GM23338 (cell line): ENCODE data around the gene MDN1. TPM values are rescaled to one million over a fixed set of nuclear protein-coding genes. Genes with fewer than 3 reads are reported as not detected.

Experiments used
- ATAC-seq: fragments of 200-7000 bp; cut with Tn5 transposase; 3 replicates; pipeline ENCODE4 v1.9.1; 2020
- DNase-seq: peaks from one replicate; pipeline ENCODE4 v3.0.0-alpha.2; 2015; ENCODE audit warnings: low spot score
- H2AFZ ChIP-seq: fragments of 200-600 bp; sonication (generic); 2 replicates; pipeline ENCODE4 v1.8.0; 2016; ENCODE audit warnings: antibody characterized with exemption, mild to moderate bottlenecking, moderate library complexity
- H3F3A ChIP-seq: fragments of 200-600 bp; sonication (generic); replicated peaks from 2 replicates; pipeline ENCODE4 v1.8.0; 2017; ENCODE audit warnings: antibody characterized with exemption, mixed run types, low read depth
- H3K27ac ChIP-seq: fragments of 200-600 bp; sonication (generic); 2 replicates; pipeline ENCODE4 v1.6.1; 2016; ENCODE audit warnings: low read depth
- H3K27me3 ChIP-seq: fragments of 200-600 bp; sonication (generic); 2 replicates; pipeline ENCODE4 v1.8.0; 2016; ENCODE audit warnings: mild to moderate bottlenecking, mixed run types, moderate library complexity; ENCODE audit not compliant: insufficient read depth
- H3K36me3 ChIP-seq: fragments of 200-600 bp; sonication (generic); 2 replicates; pipeline ENCODE4 v1.8.0; 2016; ENCODE audit warnings: mild to moderate bottlenecking; ENCODE audit not compliant: insufficient read depth
- H3K4me1 ChIP-seq: fragments of 200-600 bp; sonication (generic); 2 replicates; pipeline ENCODE4 v1.8.0; 2016; ENCODE audit warnings: mild to moderate bottlenecking, moderate library complexity; ENCODE audit not compliant: insufficient read depth
- H3K4me2 ChIP-seq: fragments of 200-600 bp; sonication (generic); 2 replicates; pipeline ENCODE4 v1.7.1; 2017; ENCODE audit warnings: mixed run types
- H3K4me3 ChIP-seq: fragments of 200-600 bp; sonication (generic); 2 replicates; pipeline ENCODE4 v1.6.1; 2016; ENCODE audit warnings: mixed run types
- H3K79me2 ChIP-seq: fragments of 200-600 bp; sonication (generic); replicated peaks from 2 replicates; pipeline ENCODE4 v1.8.0; 2017; ENCODE audit warnings: mild to moderate bottlenecking; ENCODE audit not compliant: insufficient read depth
- H3K9me2 ChIP-seq: fragments of 200-600 bp; sonication (generic); 2 replicates; pipeline ENCODE4 v1.8.0; 2017; ENCODE audit not compliant: insufficient read depth
- H4K20me1 ChIP-seq: fragments of 200-600 bp; sonication (generic); replicated peaks from 2 replicates; pipeline ENCODE4 v1.8.0; 2017; ENCODE audit warnings: mild to moderate bottlenecking; ENCODE audit not compliant: insufficient read depth
- H3K27ac Mint-ChIP-seq: 2 replicates; pipeline ENCODE4 v1.8.0; 2020; ENCODE audit warnings: inconsistent platforms, mild to moderate bottlenecking, moderate library complexity, mixed read lengths
- H3K27me3 Mint-ChIP-seq: 3 replicates; pipeline ENCODE4 v1.8.0; 2022; ENCODE audit warnings: low read depth, mild to moderate bottlenecking, moderate library complexity, mixed read lengths, inconsistent platforms; ENCODE audit not compliant: insufficient read depth, poor library complexity
- H3K36me3 Mint-ChIP-seq: 3 replicates; pipeline ENCODE4 v1.8.0; 2021; ENCODE audit warnings: low read depth, mild to moderate bottlenecking, inconsistent platforms, moderate library complexity, mixed read lengths
- H3K4me1 Mint-ChIP-seq: 3 replicates; pipeline ENCODE4 v1.8.0; 2020; ENCODE audit warnings: mild to moderate bottlenecking, inconsistent platforms, mixed read lengths
- H3K4me3 Mint-ChIP-seq: 3 replicates; pipeline ENCODE4 v1.8.0; 2021; ENCODE audit warnings: moderate library complexity, mild to moderate bottlenecking, inconsistent platforms, mixed read lengths
- H3K9me3 Mint-ChIP-seq: 3 replicates; pipeline ENCODE4 v1.8.0; 2020; ENCODE audit warnings: moderate library complexity, mild to moderate bottlenecking, inconsistent platforms, mixed read lengths
- CREB1 ChIP-seq: fragments of 250-450 bp; sonication (Bioruptor Pico); IDR thresholded peaks from 2 replicates; pipeline ENCODE4 v1.5.0; 2020; ENCODE audit warnings: low read depth, mild to moderate bottlenecking, moderate library complexity
- EZH2 ChIP-seq: fragments of 200-600 bp; sonication (generic); IDR thresholded peaks from one replicate; pipeline ENCODE4 v1.8.0; 2017; ENCODE audit warnings: antibody characterized with exemption, mild to moderate bottlenecking, low read depth; ENCODE audit not compliant: unreplicated experiment
- EZH2phosphoT487 ChIP-seq: fragments of 200-600 bp; sonication (generic); IDR thresholded peaks from one replicate; pipeline ENCODE4 v1.8.1; 2018; ENCODE audit warnings: antibody characterized with exemption; ENCODE audit not compliant: unreplicated experiment
- NANOG ChIP-seq: IDR thresholded peaks from 2 replicates; pipeline ENCODE4 v1.6.1; 2016; ENCODE audit warnings: antibody characterized with exemption, borderline replicate concordance
- POLR2AphosphoS5 ChIP-seq: IDR thresholded peaks from 2 replicates; pipeline ENCODE4 v1.6.1; 2016; ENCODE audit warnings: antibody characterized with exemption, low read depth
- STAT1 ChIP-seq: IDR thresholded peaks from one replicate; pipeline ENCODE4 v1.6.1; 2016; ENCODE audit warnings: antibody characterized with exemption; ENCODE audit not compliant: unreplicated experiment
- ZNF331 ChIP-seq: fragments of 250-450 bp; sonication (Bioruptor Pico); IDR thresholded peaks from 2 replicates; pipeline ENCODE4 v1.5.0; 2020; ENCODE audit warnings: low read depth, mild to moderate bottlenecking, moderate library complexity
- polyA plus RNA-seq: library from polyadenylated mRNA; unstranded; fragments of >200 nt; fragmentation: Nextera tagmentation; extraction: Ambion mirVana; gene quantifications from 2 replicates; pipeline ENCODE4 v1.2.1, GENCODE V29; 2016
- total RNA-seq: library from RNA; depleted of rRNA; stranded (reverse); fragments of >200 nt; shearing (Covaris generic); gene quantifications from 2 replicates; pipeline ENCODE4 v1.2.3, GENCODE V29; 2014
- TF ChIP-seq, protein P1 (sequence below), 2 experiments: fragments of 200-600 bp in 1 of 2; sonication (generic) in 1 of 2; conservative IDR thresholded peaks; 2 replicates each; pipeline versions ENCODE4 v1.5.1 to v1.6.1; 2016 to 2017; ENCODE audit warnings: antibody characterized with exemption in 2 of 2, low read depth in 2 of 2, mild to moderate bottlenecking in 2 of 2, moderate library complexity in 1 of 2

The MDN1 gene
- total and polyA plus RNA-seq, 2 experiments from 2014 or later = 165 to 217 TPM

DNA sequence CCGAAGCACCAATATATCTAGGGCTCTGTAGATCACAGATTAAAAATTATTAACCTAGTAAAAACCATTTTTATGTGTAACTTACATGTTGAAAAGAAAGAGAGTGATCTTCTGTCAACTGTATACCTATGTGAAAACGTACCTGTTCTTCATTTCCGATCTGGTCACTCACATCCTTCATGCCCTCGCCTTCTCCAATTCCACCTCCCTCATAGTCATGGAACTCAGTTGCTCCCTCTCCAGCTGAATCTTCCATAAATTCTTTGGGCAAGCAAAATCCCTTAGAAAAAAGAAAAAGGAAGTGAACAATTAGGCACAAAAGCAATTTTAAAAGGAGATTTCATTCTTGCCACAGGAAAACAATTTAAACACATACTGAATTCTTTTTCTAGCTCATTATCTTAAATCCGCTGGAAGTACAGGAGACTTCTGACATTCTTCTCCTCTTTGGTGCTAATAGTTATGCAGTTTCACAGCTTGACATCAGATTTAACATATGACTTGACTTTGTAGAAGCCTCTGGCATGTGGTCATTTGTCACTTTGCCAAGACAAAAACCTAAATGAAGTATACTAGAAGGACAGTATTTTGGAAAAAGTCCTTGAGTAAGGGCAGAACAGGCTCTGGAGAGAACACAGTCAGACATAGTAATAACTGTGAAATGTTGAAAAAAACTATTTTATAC, 151.6 kb downstream of the MDN1 start:
- Histone ChIP-seq H3K4me2 (peak overlapping the region; percentile 2), H2AFZ (no peak overlapping the region), H3K27me3 (no peaks in the 10 kb centered on the region), H3K79me2 (peaks cover 17% of the 10 kb centered on the region; the same call in 1 of the 2 replicates), H3K9me2 (no peaks in the 10 kb centered on the region), H4K20me1 (no peaks in the 10 kb centered on the region), H3K4me3 (no peak overlapping the region), H3K36me3 (peaks cover 69% of the 10 kb centered on the region), H3K4me1 (peaks cover 25% of the 10 kb centered on the region), H3K27ac (peak overlapping the region; percentile 82), H3F3A (0 out of 2 replicates have a peak, but pooled peaks cover 9% of the 10 kb centered on the region)
- DNase-seq (peak; percentile 82), ATAC-seq (peak; percentile 87)
- Mint-ChIP-seq H3K9me3 (no peaks in the 10 kb centered on the region), H3K4me1 (peaks cover 32% of the 10 kb centered on the region), H3K27ac (peak overlapping the region; percentile 91), H3K4me3 (peak overlapping the region; percentile 39), H3K27me3 (peaks cover 7% of the 10 kb centered on the region), H3K36me3 (peaks cover 90% of the 10 kb centered on the region)
- TF ChIP-seq EZH2 = no peak
- TF ChIP-seq POLR2AphosphoS5 = no peak
- TF ChIP-seq CREB1 (CRISPR knock-in tag) = no peak
- no peak for TF ChIP-seq EZH2phosphoT487
- TF ChIP-seq, protein P1, sequence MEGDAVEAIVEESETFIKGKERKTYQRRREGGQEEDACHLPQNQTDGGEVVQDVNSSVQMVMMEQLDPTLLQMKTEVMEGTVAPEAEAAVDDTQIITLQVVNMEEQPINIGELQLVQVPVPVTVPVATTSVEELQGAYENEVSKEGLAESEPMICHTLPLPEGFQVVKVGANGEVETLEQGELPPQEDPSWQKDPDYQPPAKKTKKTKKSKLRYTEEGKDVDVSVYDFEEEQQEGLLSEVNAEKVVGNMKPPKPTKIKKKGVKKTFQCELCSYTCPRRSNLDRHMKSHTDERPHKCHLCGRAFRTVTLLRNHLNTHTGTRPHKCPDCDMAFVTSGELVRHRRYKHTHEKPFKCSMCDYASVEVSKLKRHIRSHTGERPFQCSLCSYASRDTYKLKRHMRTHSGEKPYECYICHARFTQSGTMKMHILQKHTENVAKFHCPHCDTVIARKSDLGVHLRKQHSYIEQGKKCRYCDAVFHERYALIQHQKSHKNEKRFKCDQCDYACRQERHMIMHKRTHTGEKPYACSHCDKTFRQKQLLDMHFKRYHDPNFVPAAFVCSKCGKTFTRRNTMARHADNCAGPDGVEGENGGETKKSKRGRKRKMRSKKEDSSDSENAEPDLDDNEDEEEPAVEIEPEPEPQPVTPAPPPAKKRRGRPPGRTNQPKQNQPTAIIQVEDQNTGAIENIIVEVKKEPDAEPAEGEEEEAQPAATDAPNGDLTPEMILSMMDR (conservative IDR thresholded peaks at IDR 0.05; ENCODE audit: low read depth in 2 of 2) = no peak
- TF ChIP-seq STAT1 = no peak
- peak; percentile 91 for TF ChIP-seq NANOG
- TF ChIP-seq ZNF331 (CRISPR knock-in tag) = no peak

GRCh38 chr6:89662659-89663223, 156.9 kb downstream of the MDN1 start:
- peaks cover 5% of the 10 kb centered on the region; the same call in 2 of the 3 replicates for H3K4me1 Mint-ChIP-seq

More at GRCh38 chr6:89662659-89663223, 156.9 kb downstream of the MDN1 start:
- Mint-ChIP-seq H3K27ac (peak overlapping the region; percentile 28; the same call in 1 of the 2 replicates), H3K4me3 (no peak overlapping the region), H3K27me3 (peaks cover 8% of the 10 kb centered on the region), H3K36me3 (peaks cover 91% of the 10 kb centered on the region), H3K9me3 (no peaks in the 10 kb centered on the region)
- peaks cover 7% of the 10 kb centered on the region for H3K4me1 ChIP-seq
- no peaks in the 10 kb centered on the region for H3K9me2 ChIP-seq
- no peaks in the 10 kb centered on the region for H3K27me3 ChIP-seq
- peaks cover 90% of the 10 kb centered on the region for H3K36me3 ChIP-seq
- H4K20me1 ChIP-seq = no peaks in the 10 kb centered on the region; the same call in 1 of the 2 replicates
- peaks cover 16% of the 10 kb centered on the region; the same call in 1 of the 2 replicates for H3K79me2 ChIP-seq
- no peak for DNase-seq
- no peak overlapping the region for H3K4me2 ChIP-seq
- no peak for ATAC-seq
- H3F3A ChIP-seq = peaks cover 13% of the 10 kb centered on the region; the same call in 1 of the 2 replicates
- no peak overlapping the region for H3K4me3 ChIP-seq
- no peak overlapping the region for H2AFZ ChIP-seq
- no peak for TF ChIP-seq CREB1 (CRISPR knock-in tag)
- H3K27ac ChIP-seq = peak overlapping the region; percentile 68
